GM21390 (cell line): Measurements from ENCODE around the gene POLR2F.

Experiments
- ATAC-seq: cut with Tn5 transposase; IDR thresholded peaks from one replicate; pipeline ENCODE4 v1.9.1; 2021; ENCODE audit not compliant: unreplicated experiment

POLR2F gene

GRCh38 chr22:37953437-37954179 is at the start of gene POLR2F, which contains the start of gene C22orf23:
POLR2F (plus strand) TSS chr22:37953699; CDS start chr22:37953788, 89 bp downstream.
C22orf23 (minus strand) TSS chr22:37953601; CDS start chr22:37953149, 452 bp downstream.
- peak; percentile 83 for ATAC-seq

- no peak for ATAC-seq
Observed at GRCh38 chr22:37904572-37905533, 48.6 kb upstream of the POLR2F start.

DNA sequence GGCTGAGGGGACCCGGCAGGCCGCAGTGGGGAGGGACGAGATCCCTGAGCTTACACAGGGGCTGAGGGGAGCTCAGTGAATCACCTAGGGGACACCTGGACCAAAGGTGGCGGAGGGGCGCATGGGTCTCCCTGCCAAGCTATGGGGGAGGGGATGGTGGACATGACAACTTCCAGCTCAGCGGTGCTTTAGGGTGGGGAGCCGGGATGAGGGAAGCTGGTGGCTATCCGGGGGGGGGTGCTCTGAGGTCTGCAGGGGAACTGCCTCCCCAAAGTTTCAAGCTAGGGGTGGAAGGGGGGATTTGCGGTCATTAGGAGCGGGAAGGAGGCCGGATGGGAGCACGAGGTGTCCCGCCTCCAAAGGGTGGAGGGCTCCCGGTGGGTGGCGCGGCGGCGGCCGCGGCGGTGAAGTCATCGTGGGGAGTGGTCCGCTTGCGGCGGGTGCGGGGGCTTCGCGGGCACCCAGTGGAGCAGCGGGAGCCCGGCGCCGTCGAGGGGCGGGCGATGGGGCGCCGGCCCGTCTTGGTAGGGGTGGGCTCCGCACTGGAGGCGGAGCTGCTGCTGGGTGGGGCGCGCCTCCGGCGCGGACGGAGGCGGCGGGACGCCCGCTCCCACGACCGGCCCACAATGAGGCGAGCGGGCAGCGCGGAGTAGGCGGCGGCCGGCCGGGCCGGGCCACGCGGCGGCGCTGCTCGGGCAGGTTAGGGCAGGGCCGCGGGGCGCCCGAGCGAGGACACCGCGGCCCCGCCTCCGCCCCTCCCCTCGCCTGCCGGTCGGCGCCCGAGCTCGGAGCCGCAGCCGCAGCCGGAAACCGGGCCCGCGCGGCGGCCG is 47.8 kb upstream of the POLR2F start, which contains the start of gene MICALL1:
Gene MICALL1 (plus strand): TSS at position 764 of the 830 bp plus-strand sequence. CDS start 126 bp downstream, outside the sequence.
- ATAC-seq = peak; percentile 76

- ATAC-seq = peak; percentile 34
Observed at GRCh38 chr22:37906364-37907008, 47.0 kb upstream of the POLR2F start.

- ATAC-seq = no peak
Observed at GRCh38 chr22:37907036-37907954, 46.2 kb upstream of the POLR2F start.

DNA sequence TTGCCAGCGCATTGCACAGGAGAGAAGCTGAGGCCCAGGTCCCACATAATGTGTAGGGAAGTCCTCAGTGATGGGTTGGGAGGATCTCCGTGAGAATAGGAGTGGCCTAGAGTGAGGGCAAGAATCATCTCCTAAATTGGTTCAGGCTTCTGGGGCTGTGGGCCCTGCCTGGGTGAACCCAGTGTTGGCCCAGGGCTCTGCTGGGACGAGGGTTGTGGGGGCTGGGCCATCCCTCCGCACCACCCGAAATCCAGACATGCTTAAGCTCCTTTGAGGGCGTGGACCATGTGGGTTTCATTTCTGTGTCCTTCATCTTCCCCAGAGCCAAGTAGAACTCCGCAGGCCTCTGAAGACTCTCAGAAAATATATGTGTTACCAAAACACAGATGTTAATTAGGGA is 43.7 kb upstream of the POLR2F start:
- no peak for ATAC-seq

GRCh38 chr22:37910890-37911672 is 42.4 kb upstream of the POLR2F start:
- ATAC-seq = no peak

DNA sequence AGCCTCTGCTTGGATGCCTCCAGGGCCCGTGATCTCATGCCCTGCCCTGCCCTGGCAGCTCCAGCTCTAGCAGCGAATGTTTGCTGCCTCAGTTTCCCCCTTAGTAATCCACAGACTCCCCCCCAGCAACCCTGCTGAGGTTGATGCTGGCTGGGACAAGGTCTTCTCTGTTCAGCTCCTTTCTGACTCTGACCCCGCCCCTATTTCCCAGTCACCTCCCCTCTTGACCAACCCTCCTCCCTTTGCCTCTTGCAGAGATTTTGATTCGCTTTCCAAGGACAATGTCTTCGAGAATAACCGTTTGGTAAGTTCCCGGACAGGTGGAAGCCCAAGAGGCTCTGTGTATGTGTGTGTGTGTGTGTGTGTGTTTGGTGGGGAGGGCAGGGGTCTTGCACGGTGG is 41.8 kb upstream of the POLR2F start:
- no peak for ATAC-seq

DNA sequence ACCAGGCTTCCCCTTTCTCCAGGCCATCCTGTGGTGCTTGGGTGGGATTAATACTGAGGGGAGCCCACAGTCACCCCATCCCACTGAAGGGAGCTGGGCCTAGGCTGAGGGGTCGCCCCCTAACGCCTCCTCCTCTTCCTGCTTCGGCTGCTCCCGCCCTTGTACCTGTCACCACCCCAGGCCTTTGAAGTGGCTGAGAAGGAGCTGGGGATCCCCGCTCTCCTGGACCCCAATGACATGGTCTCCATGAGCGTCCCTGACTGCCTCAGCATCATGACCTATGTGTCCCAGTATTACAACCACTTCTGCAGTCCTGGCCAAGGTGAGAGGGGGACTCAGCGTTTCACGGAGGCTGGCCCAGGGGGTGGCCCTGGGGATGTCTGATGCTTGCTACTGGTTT is 41.3 kb upstream of the POLR2F start:
- no peak for ATAC-seq

DNA sequence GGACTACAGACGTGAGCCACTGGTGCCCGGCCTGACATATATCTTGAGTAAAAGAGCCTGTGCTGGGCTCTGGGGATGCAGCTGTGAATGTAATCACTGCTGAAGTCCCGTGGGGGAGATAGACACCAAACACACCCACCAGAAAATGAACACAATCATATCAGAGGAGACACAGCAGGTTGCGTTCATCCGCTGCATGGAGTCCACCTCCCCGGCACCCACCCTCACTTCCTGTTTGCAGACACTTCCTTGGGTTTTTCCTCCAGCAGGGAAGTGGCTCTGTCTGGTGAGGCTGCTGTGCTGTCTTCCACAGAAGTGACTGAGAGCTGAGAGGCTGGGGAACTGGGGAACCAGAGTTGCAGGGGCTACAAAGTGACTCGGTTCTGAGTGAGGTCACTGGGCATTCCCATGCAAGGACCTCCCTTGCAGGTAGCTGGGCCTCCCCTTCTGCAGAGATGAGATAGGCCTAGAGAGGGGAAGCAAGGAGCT is 40.2 kb upstream of the POLR2F start:
- no peak for ATAC-seq

DNA sequence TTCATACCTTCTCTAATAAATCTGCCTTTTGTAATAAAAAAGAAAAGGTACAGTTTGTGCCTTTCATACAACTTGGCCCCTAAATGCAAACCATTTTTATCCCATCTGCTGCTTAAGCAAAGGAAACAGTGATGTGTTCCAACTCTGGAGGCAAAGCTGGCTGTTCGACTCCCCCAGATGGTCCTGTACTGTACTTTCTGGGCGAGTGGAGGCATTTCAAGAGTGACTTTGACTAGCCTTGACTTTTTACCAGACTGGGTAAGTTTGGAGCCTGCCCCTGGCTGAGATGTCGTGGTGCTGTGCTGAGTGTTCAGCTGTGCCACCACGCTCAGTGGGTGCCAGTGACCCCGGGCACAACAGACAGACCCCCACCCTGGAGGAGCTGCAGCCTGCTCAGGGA is 37.2 kb upstream of the POLR2F start:
- no peak for ATAC-seq

DNA sequence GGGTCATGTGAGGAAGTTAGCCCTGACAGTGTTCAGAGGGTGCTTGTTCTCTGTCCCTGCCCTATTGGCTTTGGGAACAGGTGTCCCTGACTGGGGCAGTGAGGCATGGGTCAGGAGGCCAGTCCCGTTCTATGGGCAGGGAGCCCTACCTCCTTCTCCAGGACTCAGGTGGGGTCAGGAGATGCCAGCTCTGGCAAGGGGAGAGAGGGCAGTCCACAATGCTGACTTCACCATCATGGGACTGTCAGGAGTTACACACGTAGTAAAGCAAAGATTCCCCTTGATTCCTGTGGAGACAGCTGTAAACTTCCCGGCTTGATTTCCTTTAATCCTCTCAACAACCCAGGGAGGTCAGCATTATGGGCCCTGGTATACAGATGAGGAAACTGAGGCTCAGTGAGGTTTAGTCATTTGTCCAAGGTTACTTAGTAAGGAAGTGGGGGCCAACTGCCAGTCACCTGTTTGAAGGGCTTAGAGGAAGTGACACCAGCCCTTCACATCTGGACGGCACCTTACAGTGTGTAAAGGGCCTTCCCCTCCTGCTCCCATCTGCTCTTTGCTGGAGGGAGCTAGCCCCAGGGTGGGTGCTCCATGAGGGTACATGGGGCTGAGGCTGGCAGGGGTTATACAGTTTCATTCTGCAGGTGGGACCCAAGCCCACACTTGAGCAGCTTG is 35.5 kb upstream of the POLR2F start:
- ATAC-seq = no peak

GRCh38 chr22:37918580-37919270 is 34.8 kb upstream of the POLR2F start:
- ATAC-seq = no peak

- no peak for ATAC-seq
Observed at GRCh38 chr22:37920126-37920525, 33.4 kb upstream of the POLR2F start.

GRCh38 chr22:37922191-37922590 is 31.3 kb upstream of the POLR2F start:
- no peak for ATAC-seq

GRCh38 chr22:37923927-37924326 is 29.6 kb upstream of the POLR2F start:
- ATAC-seq = no peak

GRCh38 chr22:37924386-37925065 is 29.0 kb upstream of the POLR2F start:
- ATAC-seq = no peak
